C4-2B (cell line): ENCODE data around the gene AURKB.

Source experiments
- ZFX ChIP-seq: fragments of 450-650 bp; IDR thresholded peaks from 2 replicates; pipeline ENCODE4 v1.6.1; 2017
- TF ChIP-seq, protein P1 (sequence below): fragments of 450-650 bp; conservative IDR thresholded peaks from 2 replicates; pipeline ENCODE4 v1.5.1; 2017; ENCODE audit warnings: mild to moderate bottlenecking

DNA sequence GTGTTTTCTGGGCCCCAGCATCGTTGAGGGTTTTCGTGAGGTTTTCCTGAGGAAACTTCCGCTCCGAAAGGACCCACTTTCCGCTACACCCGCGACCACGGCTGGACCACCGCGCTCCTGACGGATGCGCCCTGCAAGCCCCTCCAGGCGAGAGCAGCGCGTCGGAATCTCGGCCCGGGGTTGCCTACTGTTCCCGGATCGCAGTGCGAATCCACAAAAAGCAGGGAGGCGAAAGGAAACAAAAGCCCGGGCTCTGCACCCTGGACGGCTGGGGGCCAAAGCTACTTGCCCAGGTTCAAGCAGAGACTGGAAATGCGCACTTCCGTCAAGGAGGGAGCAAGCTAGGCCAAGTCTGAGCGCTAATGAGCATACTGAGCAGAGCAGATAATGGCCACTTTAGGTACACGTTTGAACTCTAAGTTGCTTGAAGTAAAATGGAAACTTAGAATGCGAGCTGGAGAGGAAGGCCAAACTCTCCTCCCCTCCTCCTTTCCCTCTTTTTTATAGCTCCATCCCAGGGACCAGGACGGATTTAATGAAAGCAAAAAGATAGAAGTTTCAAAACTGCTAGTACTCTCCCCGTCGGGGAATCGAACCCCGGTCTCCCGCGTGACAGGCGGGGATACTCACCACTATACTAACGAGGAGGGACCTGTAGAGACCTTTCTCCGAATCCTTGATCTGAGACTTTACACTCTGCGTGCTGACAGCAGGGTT lies 11.4 kb upstream of the AURKB start:
- TF ChIP-seq, protein P1, sequence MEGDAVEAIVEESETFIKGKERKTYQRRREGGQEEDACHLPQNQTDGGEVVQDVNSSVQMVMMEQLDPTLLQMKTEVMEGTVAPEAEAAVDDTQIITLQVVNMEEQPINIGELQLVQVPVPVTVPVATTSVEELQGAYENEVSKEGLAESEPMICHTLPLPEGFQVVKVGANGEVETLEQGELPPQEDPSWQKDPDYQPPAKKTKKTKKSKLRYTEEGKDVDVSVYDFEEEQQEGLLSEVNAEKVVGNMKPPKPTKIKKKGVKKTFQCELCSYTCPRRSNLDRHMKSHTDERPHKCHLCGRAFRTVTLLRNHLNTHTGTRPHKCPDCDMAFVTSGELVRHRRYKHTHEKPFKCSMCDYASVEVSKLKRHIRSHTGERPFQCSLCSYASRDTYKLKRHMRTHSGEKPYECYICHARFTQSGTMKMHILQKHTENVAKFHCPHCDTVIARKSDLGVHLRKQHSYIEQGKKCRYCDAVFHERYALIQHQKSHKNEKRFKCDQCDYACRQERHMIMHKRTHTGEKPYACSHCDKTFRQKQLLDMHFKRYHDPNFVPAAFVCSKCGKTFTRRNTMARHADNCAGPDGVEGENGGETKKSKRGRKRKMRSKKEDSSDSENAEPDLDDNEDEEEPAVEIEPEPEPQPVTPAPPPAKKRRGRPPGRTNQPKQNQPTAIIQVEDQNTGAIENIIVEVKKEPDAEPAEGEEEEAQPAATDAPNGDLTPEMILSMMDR, result no peak; the same call in 1 of the 2 replicates
- TF ChIP-seq ZFX, result no peak
